Activated CD8-positive, alpha-beta memory T cell treated with anti-CD3 and anti-CD28 coated beads, Interleukin-2, amount 50 U/mL, for 24 hours (primary cell): Measurements from ENCODE around the gene RFESD.

Source experiments
- DNase-seq: peaks from one replicate; pipeline ENCODE4 v3.0.0-alpha.2; 2020; ENCODE audit errors: extremely low read depth

The RFESD gene

GRCh38 chr5:95646569-95647431, at the start of gene RFESD:
Gene RFESD (plus strand): TSS chr5:95646777. CDS start chr5:95652272, 5,495 bp downstream.
- DNase-seq: peak; percentile 87

GRCh38 chr5:95599252-95599651, 47.3 kb upstream of the RFESD start:
- no peak for DNase-seq

GRCh38 chr5:95600557-95600956, 46.0 kb upstream of the RFESD start:
- DNase-seq: no peak

GRCh38 chr5:95605786-95606185, 40.8 kb upstream of the RFESD start:
- no peak for DNase-seq

- DNase-seq: no peak
These were observed 40.2 kb upstream of the RFESD start for GRCh38 chr5:95606419-95606818.

GRCh38 chr5:95609711-95610110, 36.9 kb upstream of the RFESD start:
- DNase-seq: no peak

GRCh38 chr5:95610546-95610945, 36.0 kb upstream of the RFESD start:
- DNase-seq: no peak

GRCh38 chr5:95611396-95611795, 35.2 kb upstream of the RFESD start:
- no peak for DNase-seq

GRCh38 chr5:95613514-95613913, 33.1 kb upstream of the RFESD start:
- no peak for DNase-seq

- DNase-seq: no peak
These were observed 31.5 kb upstream of the RFESD start for GRCh38 chr5:95615164-95615467.

- no peak for DNase-seq
These were observed 29.5 kb upstream of the RFESD start for GRCh38 chr5:95617057-95617456.

GRCh38 chr5:95619096-95619495, 27.5 kb upstream of the RFESD start:
- DNase-seq: no peak

GRCh38 chr5:95619514-95620029, 27.0 kb upstream of the RFESD start:
- no peak for DNase-seq

- no peak for DNase-seq
These were observed 26.3 kb upstream of the RFESD start, which contains the start of gene GPR150 for GRCh38 chr5:95620030-95620869. Gene GPR150 (plus strand): TSS chr5:95620087. CDS start chr5:95620276, 189 bp downstream.

- DNase-seq: no peak
These were observed 25.4 kb upstream of the RFESD start for GRCh38 chr5:95620870-95621838.

- no peak for DNase-seq
These were observed 24.5 kb upstream of the RFESD start for GRCh38 chr5:95621839-95622629.

GRCh38 chr5:95623706-95624105, 22.9 kb upstream of the RFESD start:
- DNase-seq: no peak

- no peak for DNase-seq
These were observed 22.2 kb upstream of the RFESD start for GRCh38 chr5:95624368-95624767.

- no peak for DNase-seq
These were observed 19.9 kb upstream of the RFESD start for GRCh38 chr5:95626701-95627100.

GRCh38 chr5:95627971-95628810, 18.4 kb upstream of the RFESD start:
- no peak for DNase-seq
